ENCODE measurements around the gene RNF157.

Gene RNF157

GRCh38 chr17:76140661-76141211 is 99.6 kb downstream of the RNF157 start:
- DNase-seq (ENCODE audit: low spot score), result no peak

DNA sequence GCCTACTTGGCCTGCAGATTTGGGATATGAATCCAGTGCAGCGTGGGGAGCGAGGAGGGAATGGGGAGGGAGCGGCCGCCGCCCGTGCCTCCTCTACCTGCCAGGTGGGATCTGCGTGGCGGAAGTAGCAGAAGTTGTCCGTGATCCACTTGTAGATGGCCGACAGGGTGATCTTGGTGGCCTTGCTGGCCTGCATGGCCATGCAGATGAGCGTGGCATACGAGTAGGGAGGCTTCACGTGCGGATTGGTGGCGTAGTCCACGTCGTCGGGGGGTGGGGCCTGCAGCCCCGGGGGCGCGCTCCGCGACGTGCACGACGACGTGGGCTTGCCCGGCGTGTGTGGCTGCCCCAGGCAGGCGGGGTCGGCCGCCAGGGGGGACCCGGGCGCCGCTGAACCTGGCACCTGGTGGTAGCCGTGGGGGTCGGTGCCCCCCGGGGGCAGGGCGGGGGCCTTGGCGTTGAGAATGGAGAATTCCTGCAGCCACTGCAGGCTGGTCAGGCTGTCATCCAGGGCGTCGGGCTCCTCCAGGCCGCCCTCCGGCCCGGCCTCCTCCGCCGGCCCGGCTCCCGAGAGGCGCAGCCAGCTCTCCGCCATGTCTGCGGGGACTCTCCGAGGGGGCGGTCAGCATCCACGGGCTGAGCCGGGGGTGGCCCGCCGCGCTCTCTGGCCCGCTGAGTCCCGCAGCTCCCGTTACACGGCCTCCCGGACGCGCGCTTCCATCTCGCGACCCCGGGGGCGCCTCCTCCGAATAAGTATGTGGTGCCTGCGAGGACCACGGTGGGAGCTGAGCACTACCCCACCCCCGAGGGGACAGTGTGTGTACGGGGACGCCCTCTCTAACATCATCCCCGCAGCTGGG is 100.3 kb downstream of the RNF157 start:
- peak; percentile 52 for DNase-seq (ENCODE audit: low spot score)

DNA sequence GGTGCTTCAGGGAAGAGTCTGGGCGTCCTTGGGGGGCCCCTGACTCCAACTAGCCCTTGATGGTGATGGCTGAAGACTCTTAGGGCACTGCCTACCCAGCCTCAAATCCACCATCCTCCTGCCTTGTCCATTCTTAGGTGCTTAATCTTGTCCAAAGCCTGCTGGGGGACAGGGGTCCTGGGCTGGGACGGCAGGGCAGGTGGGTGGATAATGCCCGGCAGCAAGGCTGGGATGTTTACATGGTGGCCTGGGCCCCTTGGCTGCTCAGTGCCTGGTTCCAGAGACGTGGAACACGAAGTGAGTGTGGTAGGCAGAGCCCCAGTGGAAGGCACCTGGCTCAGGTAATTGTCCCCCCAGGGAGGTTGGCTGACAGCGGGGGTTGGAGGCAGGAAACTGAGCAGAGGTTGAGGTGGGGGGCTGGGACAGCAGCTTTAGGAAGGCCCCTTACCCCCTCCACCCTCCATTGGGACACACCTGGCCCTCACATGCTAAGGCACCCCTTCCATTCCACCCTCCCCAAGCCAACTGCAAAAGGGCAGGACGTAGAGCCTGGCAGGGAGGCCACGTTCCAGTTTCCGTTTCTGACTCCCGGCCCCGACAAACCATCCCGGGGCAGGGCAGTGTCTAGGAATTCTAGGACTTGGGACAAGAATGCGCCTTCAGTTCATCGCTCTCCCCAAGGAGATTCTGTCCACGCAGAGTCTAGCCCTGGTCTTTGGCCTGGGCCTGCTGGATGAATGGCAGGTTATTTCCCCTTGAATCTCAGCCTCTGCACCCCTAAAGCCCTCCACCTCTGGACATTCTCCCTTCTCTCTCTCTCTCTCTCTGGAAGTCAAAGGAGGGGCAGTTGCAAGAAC is 101.2 kb downstream of the RNF157 start:
- no peak for DNase-seq (ENCODE audit: low spot score)

GRCh38 chr17:76138234-76138895 is 101.9 kb downstream of the RNF157 start:
- no peak for DNase-seq (ENCODE audit: low spot score)

- DNase-seq (ENCODE audit: low spot score), result no peak
These were observed 102.7 kb downstream of the RNF157 start for GRCh38 chr17:76137351-76138233.

DNA sequence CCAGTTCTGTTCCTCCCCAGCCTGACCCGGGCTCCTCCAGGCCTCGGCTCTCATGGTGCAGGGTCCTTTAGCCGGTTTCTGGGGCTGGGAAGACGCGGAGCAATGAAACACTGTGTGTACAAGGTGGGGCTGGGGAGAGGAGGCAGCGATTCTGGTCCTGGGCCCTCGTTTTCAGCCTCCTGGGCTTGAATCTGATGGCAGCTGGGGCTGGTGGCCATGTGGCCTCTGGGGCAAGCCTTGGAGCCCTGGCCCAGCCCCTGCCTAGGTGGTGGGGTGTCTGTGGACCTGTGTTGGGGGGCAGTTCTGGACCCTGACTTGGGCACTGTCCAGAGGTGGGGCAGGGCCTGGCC is 103.3 kb downstream of the RNF157 start:
- DNase-seq (ENCODE audit: low spot score), result no peak

DNA sequence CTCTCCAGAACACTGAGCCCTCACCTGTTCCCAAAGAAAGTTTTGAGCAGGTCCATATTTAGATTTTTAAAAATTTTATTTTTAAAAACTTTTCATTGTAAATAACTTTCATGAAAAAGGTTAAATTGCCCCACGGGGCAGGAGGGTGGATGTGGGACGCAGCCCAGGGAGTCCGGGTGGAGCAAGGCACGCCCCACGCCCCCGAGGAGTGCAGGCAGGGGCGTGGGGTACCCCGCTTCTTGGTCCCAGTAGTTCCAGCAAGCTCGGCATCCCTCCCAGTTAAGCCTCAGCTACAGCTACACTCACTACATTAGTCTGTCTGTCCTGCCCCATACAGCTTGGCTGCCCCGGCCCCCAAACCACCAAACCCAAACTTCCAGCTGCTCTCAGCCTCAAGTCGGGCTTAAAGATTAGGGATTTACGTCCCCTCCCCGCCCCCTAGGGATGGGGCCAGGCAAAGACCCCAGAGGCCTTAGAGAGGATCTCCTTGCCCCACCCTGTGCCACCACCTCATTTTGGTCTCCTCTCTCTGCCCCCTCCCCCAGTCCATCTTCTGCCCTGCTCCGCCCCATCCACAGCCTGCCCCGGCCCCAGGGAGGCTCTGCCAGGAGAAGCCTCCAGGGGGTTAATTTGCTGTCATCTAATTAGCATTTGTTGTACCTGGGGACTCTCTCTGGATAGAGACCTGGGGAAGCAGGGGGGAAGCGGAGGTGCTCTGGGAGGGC is 103.9 kb downstream of the RNF157 start:
- no peak for DNase-seq (ENCODE audit: low spot score)

GRCh38 chr17:76135810-76136188 is 104.5 kb downstream of the RNF157 start:
- DNase-seq (ENCODE audit: low spot score), result no peak

GRCh38 chr17:76134911-76135809 is 105.1 kb downstream of the RNF157 start:
- DNase-seq (ENCODE audit: low spot score), result no peak

DNA sequence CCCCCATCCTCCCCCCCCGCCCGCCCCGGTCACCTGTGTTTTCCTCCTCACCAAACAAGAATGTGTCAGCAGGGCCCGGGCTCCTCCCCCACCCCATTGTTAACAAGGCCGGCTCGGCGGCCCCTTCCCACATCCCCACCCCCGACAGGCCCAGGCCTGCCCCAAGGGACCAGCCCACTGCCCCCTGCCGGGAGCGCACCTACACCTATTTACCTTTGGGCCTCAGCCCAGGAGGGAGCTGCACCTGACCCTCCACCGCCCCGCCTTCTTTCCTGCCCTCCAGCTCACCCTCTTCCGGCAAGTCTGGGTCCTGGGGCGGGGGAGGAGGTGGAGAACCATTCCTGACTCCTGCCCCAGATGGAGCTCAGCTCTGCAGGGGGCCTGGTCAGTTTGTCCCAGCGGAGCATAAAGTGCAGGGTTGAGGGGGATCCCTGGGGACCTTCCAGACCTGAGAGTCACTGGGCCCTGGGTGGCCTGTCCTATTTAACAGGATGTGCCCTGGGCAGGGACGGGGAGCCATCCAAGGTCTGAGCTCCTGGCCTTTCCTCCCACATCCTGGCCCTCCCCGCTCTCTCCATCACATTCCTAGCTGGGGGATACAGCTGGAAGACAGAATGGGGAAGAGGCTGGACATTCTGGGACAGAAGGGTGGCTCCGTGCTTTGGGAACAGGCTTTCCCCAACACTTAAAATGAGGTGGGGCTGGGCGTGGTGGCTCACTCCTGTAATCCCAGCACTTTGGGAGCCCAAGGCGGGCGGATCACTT is 107.5 kb downstream of the RNF157 start:
- no peak for DNase-seq (ENCODE audit: low spot score)

DNA sequence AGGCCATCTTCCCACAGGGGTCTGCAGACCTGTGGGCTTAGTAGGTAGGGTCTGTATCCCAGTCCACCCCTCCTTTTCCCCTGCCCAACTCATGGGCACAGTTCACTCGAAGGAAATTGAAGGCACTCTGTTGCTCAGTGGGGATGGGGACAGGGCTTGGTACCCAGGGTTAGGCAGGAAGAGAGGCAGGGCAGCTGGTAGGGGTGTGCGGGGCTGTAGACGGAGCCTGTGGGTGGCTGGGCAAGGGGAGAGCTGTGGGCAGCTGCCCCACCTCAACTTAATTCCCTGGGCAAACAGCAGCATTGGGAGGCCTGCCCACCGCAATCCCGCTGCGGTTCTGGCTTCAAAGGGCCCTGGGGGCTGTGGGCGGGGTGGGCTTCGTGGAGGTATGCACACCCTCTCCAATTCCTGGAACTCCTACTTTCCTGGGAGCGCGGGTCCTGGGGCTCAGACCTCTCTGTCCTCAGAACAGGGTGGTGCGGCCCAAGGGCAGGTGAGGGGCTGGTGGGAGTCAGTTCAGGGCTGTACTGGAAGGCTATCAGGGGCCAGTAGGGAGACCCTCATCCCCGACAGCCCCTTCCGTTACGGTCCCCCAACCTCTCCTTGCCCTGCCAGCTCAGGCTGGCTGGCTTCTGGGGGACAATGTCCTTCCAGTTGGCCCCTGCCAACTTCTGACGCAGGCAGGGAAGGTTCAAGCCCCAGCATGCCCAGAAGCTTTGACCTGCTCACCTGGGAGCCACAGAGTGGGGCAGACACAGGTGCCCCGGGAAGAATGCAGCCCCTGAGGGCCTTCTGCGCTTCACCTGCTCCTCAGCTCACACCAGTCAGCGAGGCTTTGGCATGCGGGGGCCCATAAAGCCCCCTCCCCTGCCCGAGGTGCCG is 108.4 kb downstream of the RNF157 start:
- no peak for DNase-seq (ENCODE audit: low spot score)

- DNase-seq (ENCODE audit: low spot score), result no peak
These were observed 109.1 kb downstream of the RNF157 start for GRCh38 chr17:76131051-76131691.

DNA sequence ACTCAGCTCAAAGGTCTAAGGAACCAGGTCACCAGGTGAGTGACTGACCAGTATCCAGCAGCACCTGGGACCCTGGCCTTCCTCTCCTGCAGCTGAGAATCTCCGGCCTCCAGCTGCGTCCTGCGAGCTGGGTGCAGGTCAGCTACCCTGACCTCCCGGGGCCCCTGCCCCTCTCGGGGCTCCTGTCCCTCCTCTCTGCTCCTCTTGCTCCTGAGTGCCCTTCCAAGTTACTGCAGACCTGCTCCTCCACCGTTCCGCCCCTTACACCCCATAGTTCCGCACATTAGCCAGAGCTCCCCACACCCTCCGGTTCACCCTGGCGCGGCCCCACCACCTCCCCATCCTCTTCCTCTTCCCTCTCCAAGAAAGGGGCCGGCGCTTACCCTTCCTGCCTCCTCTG is 109.8 kb downstream of the RNF157 start:
- no peak for DNase-seq (ENCODE audit: low spot score)

DNA sequence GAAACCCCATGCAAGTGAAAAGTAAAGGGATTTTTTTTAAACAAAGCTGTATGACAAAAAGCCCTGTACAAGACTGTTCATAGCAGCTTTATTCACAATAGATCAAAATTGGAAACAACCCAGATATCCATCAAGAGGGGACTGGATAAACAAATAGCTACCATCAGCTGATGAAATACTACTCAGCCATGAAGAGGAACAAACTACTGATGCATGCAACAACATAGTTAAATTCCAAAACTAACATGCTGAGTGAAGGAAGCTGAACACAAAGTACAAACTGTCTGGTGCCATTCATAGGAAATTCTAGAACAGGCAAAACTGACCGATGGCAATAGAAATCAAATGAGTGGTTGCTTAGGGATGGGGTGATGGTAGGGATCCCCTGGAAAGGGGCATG is 114.4 kb downstream of the RNF157 start:
- no peak for DNase-seq (ENCODE audit: low spot score)

DNA sequence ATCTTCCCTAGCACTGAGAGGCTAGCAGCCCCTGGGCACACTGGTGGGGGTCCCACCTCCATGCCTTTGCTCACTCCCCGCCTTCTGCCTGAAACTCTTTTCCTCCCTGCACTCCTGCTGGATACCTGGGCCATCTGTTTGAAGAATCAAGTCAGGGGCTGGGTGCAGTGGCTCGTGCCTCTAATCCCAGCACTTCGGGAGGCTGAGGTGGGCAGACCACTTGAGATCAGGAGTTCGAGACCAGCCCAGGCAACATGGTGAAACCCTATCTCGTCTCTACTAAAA is 115.0 kb downstream of the RNF157 start:
- DNase-seq (ENCODE audit: low spot score), result no peak

DNA sequence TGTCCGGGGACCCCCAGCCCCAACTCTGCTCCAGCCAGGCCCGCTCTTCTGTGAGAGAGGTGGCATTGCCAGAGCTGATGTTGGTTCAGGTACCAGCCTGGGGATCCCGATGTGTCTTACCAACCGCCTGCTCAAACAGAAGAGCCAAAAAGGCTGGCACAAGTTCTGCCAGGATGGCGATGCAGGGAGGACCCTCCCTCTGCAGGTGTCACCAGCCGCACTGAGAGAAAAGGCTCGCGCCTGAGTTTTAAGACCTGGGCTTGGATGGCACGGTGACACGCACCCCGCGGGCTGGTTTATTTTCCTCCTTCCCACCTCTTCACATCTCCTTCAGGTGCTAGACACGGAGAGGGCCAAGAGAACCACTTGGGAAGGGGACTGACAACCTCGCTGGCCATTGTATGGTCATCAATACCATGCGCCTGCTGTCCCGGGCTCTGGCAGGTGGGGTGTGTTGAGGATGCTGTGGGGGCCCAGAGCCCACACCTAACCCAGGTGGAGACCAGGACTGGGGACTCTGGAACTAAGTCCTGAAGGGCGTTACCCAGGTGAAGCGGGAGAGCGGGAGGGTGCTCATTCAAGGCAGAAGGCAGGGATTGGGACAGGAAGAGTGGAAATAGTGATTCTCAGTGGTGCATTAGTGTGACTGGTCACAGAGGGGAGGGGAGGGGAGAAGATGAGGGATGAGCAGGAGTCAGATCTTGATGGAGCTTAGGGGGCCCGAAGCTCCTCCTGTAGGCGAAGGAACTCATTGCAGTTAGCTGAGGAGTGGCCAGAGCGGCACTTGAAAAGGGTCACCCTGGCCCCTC is 115.5 kb downstream of the RNF157 start:
- no peak for DNase-seq (ENCODE audit: low spot score)
